Natural killer cell treated with Interleukin-12 subunit alpha and Interleukin-12 subunit beta and Interleukin-15 and Interleukin-18, amount 100 ng/mL, for 72 hours (primary cell): ENCODE data around the gene CCDC32. TPM values are rescaled to one million over a fixed set of nuclear protein-coding genes. Genes with fewer than 3 reads are reported as not detected.

Experiments
- ATAC-seq, 2 donors: fragments of 150-1000 bp; cut with Tn5 transposase in 1 of 2; sonication (Bioruptor Pico), chemical (Tn5 transposase) in 1 of 2; 2 replicates each; pipeline ENCODE4 v1.10.0; 2021
- DNase-seq: peaks from one replicate; pipeline ENCODE4 v3.0.0; 2022; ENCODE audit warnings: low spot score
- H3K27ac Mint-ChIP-seq, 2 donors: 1 replicate in 1 of 2; 2 replicates in 1 of 2; pipeline ENCODE4 v1.8.0; 2022; ENCODE audit warnings: mixed read lengths in 2 of 2, mild to moderate bottlenecking in 1 of 2, moderate library complexity in 1 of 2
- H3K27me3 Mint-ChIP-seq, 2 donors: 1 replicate in 1 of 2; 2 replicates in 1 of 2; pipeline ENCODE4 v1.8.0; 2022; ENCODE audit warnings: mixed read lengths in 2 of 2
- H3K36me3 Mint-ChIP-seq: one replicate; pipeline ENCODE4 v1.8.0; 2022; ENCODE audit warnings: mixed read lengths
- H3K4me1 Mint-ChIP-seq, 2 donors: 1 replicate in 1 of 2; 2 replicates in 1 of 2; pipeline ENCODE4 v1.8.0; 2022; ENCODE audit warnings: low read depth in 2 of 2, mixed read lengths in 2 of 2, mild to moderate bottlenecking in 1 of 2
- H3K4me3 Mint-ChIP-seq: one replicate; pipeline ENCODE4 v1.8.0; 2022; ENCODE audit warnings: mixed read lengths
- H3K9me3 Mint-ChIP-seq: 2 replicates; pipeline ENCODE4 v1.8.0; 2022; ENCODE audit warnings: mixed read lengths
- total RNA-seq, 2 donors: library from RNA; stranded (reverse); gene quantifications; one replicate each; pipeline ENCODE4 v1.2.3, GENCODE V29; 2022

Gene CCDC32
- 10 to 100 TPM; 49.0 to 52.5 TPM for total RNA-seq

GRCh38 chr15:40564591-40565332 lies at the start of gene CCDC32:
Gene CCDC32 (minus strand): TSS chr15:40565042. CDS start chr15:40563015, 2,027 bp downstream.
- peak within 1 kb of the TSS; percentile 97 for H3K4me3 Mint-ChIP-seq

DNA sequence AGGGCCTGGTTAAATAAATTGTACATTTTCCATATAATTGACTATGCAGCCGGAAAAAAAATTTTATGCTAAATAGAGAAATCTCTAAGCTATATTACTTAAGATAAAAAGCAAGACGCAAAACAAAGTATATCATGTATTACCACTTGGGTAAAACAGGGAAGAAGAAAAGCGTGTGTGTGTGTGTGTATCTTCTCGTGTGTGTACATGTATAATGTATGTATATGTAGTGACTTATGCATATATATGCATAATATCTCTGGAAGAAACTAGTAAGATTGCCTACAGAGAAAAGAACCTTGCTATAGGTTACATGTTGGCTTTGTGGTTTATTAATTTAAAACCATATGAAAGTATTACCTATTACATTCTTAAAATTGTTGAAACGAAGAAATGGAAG lies 48.2 kb upstream of the CCDC32 start:
- DNase-seq (no peak), ATAC-seq (no peak)
- H3K4me1 Mint-ChIP-seq: no peaks in the 10 kb centered on the region
- no peak overlapping the region for H3K27ac Mint-ChIP-seq
- no peaks in the 10 kb centered on the region for H3K27me3 Mint-ChIP-seq
- no peaks in the 10 kb centered on the region for H3K9me3 Mint-ChIP-seq
- no peak overlapping the region for H3K4me3 Mint-ChIP-seq
- no peaks in the 10 kb centered on the region for H3K36me3 Mint-ChIP-seq

More at GRCh38 chr15:40564591-40565332, at the start of gene CCDC32:
- Mint-ChIP-seq H3K27me3 (no peaks in the 10 kb centered on the region), H3K9me3 (no peaks in the 10 kb centered on the region), H3K27ac (peak within 1 kb of the TSS; percentile 82 to 95), H3K4me1 (peaks cover 40 to 49% of the 10 kb centered on the region in 2 donors), H3K36me3 (peaks cover 11% of the 10 kb centered on the region)
- peak; percentile 98 for DNase-seq
- peak; percentile 97 to 98 for ATAC-seq

DNA sequence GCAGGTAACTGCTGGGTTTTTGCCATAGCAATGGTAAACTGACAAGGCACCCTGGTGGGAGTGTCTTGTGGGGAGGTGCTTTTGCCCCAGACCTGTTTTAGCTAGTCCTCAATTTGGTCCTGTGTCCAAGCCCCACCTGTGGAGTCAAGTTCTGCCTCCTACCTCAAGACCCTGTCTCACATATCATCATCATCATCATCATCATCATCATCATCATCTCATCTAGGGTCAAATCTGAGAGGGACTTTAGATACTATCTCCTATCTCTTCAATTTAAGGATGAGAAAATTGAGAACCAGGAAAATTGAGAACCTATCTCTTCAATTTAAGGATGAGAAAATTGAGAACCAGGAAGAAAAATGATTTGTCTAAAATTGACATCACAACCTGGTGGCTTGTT lies 39.1 kb upstream of the CCDC32 start:
- no peaks in the 10 kb centered on the region for H3K9me3 Mint-ChIP-seq
- H3K4me1 Mint-ChIP-seq: no peaks in the 10 kb centered on the region
- ATAC-seq (no peak), DNase-seq (no peak)
- no peak overlapping the region for H3K4me3 Mint-ChIP-seq
- H3K27me3 Mint-ChIP-seq: no peaks in the 10 kb centered on the region
- no peak overlapping the region for H3K27ac Mint-ChIP-seq
- no peaks in the 10 kb centered on the region for H3K36me3 Mint-ChIP-seq

GRCh38 chr15:40600956-40601355 lies 36.1 kb upstream of the CCDC32 start:
- no peak overlapping the region for H3K4me3 Mint-ChIP-seq
- DNase-seq: no peak
- H3K9me3 Mint-ChIP-seq: no peaks in the 10 kb centered on the region
- H3K4me1 Mint-ChIP-seq: no peaks in the 10 kb centered on the region
- ATAC-seq: no peak
- no peaks in the 10 kb centered on the region for H3K27me3 Mint-ChIP-seq
- no peak overlapping the region for H3K27ac Mint-ChIP-seq
- H3K36me3 Mint-ChIP-seq: no peaks in the 10 kb centered on the region

GRCh38 chr15:40598672-40599071 lies 33.8 kb upstream of the CCDC32 start:
- Mint-ChIP-seq H3K27me3 (no peaks in the 10 kb centered on the region), H3K36me3 (no peaks in the 10 kb centered on the region), H3K27ac (no peak overlapping the region), H3K4me1 (peaks cover 8 to 10% of the 10 kb centered on the region in 2 donors), H3K4me3 (no peak overlapping the region), H3K9me3 (no peaks in the 10 kb centered on the region)
- no peak for DNase-seq
- no peak for ATAC-seq

- Mint-ChIP-seq H3K4me1 (peaks cover 11 to 16% of the 10 kb centered on the region in 2 donors), H3K4me3 (no peak overlapping the region), H3K9me3 (no peaks in the 10 kb centered on the region), H3K27ac (no peak overlapping the region), H3K36me3 (no peaks in the 10 kb centered on the region), H3K27me3 (no peaks in the 10 kb centered on the region)
- no peak for DNase-seq
- ATAC-seq: no peak
Measured at GRCh38 chr15:40598126-40598525, 33.3 kb upstream of the CCDC32 start.

GRCh38 chr15:40597024-40597423 lies 32.2 kb upstream of the CCDC32 start:
- Mint-ChIP-seq H3K9me3 (no peaks in the 10 kb centered on the region), H3K27ac (no peak overlapping the region), H3K36me3 (no peaks in the 10 kb centered on the region), H3K4me1 (peaks cover 18 to 19% of the 10 kb centered on the region in 2 donors), H3K27me3 (no peaks in the 10 kb centered on the region), H3K4me3 (no peak overlapping the region)
- no peak for ATAC-seq
- no peak for DNase-seq

- Mint-ChIP-seq H3K36me3 (no peaks in the 10 kb centered on the region), H3K4me3 (no peak overlapping the region), H3K27ac (no peak overlapping the region), H3K4me1 (peaks cover 18 to 19% of the 10 kb centered on the region in 2 donors), H3K27me3 (no peaks in the 10 kb centered on the region), H3K9me3 (no peaks in the 10 kb centered on the region)
- no peak for DNase-seq
- no peak for ATAC-seq
Measured at GRCh38 chr15:40595773-40596172, 30.9 kb upstream of the CCDC32 start.

- Mint-ChIP-seq H3K9me3 (no peaks in the 10 kb centered on the region), H3K27ac (peak overlapping the region; percentile 97 to 98), H3K4me1 (peaks cover 21 to 22% of the 10 kb centered on the region in 2 donors), H3K36me3 (no peaks in the 10 kb centered on the region), H3K27me3 (no peaks in the 10 kb centered on the region), H3K4me3 (peak overlapping the region; percentile 97)
- DNase-seq: no peak
- no peak for ATAC-seq
Measured at GRCh38 chr15:40595219-40595618, 30.4 kb upstream of the CCDC32 start.

DNA sequence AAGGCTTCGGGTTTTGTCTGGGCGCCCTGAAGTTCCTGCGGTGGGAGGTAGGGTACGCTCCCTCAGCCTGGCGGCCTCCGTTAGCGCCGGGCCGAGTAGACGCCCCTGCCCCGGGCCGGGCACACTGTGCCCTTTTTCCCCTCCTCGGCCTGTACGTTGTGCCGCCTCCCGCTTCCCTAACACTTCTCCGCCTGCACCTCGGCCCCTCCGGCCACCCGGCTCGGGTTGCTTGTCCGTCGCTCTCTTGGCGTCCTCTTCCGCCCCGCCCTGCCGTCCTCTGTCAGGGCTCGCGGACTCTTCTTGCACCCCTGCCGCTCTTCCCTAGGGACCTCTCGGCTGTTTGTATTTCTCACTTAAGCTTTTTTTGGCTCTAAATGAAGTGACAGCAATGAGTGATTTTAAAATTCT lies 29.6 kb upstream of the CCDC32 start:
- H3K4me1 Mint-ChIP-seq: peaks cover 27 to 28% of the 10 kb centered on the region in 2 donors
- peak; percentile 66 to 74 for ATAC-seq
- H3K4me3 Mint-ChIP-seq: peak overlapping the region; percentile 97
- H3K27me3 Mint-ChIP-seq: no peaks in the 10 kb centered on the region
- DNase-seq: peak; percentile 64
- peak overlapping the region; percentile 97 to 98 for H3K27ac Mint-ChIP-seq
- no peaks in the 10 kb centered on the region for H3K9me3 Mint-ChIP-seq
- H3K36me3 Mint-ChIP-seq: no peaks in the 10 kb centered on the region

DNA sequence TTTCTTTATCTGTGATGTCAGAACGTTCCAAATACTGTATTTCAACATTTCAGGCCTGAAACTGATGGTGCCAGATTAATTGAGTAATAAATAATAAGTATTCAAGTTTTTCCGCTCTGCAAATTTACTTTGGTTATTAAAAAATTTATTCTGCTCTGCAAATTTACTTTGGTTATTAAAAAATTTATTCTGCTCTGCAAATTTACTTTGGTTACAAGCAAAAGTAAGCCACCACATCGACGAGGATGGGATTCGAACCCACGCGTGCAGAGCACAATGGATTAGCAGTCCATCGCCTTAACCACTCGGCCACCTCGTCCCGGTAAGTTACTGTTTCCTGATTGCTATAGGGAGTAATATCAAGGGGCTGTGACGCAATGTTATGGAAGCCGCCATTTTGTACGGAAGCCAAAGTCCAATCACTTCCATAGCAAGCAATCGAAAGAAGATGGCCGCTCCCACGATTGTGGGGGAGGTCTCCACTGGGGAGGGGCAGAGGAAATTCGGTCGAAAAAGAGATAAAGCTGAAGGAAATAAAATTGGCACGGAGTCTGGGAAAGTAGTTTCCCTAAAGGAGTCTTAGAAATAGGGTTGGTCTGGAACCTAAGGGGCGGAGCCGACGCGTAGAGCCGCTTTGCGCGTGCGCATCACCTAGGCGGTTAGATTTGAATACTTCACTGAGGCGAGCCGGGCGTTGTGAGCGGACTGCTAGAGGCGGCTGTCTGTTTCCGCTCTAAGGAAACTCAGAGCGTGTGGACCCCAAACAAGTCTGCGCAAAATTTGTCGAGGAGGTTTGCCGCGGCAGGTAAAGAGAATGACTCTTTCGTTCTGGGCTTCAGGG lies 29.0 kb upstream of the CCDC32 start, which contains the start of gene KNL1:
KNL1 (plus strand) TSS at position 662 of the 841 bp plus-strand sequence. CDS start 8,683 bp downstream, outside the sequence.
- Mint-ChIP-seq H3K36me3 (no peaks in the 10 kb centered on the region), H3K4me3 (peak within 1 kb of the TSS; percentile 97), H3K27me3 (no peaks in the 10 kb centered on the region)

DNA sequence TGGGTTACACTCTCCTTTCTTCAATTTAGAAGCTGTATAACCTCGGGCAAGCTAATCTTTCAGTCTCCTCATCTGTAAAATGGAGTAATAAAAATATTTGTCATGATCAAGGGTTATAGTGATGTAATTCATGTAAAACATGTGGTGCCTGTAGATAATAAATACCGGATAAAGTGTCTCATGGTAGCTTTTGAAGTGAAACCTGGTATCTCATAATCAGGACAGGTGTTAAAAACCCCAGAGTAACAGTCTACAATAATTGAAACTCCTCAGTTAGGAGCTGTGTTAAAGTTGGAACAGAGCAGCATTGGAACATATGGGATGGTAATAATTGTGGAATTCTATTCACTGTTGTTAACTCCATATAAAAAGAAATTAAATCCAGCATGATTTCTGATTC lies 28.3 kb upstream of the CCDC32 start:
- no peak for DNase-seq
- H3K36me3 Mint-ChIP-seq: no peaks in the 10 kb centered on the region
- peaks cover 28 to 29% of the 10 kb centered on the region in 2 donors for H3K4me1 Mint-ChIP-seq
- ATAC-seq: no peak
- no peaks in the 10 kb centered on the region for H3K9me3 Mint-ChIP-seq
- H3K27me3 Mint-ChIP-seq: no peaks in the 10 kb centered on the region
- peak overlapping the region; percentile 21 for H3K4me3 Mint-ChIP-seq
- peak overlapping the region; percentile 97 to 98 for H3K27ac Mint-ChIP-seq

More for the DNA sequence above, 29.0 kb upstream of the CCDC32 start, which contains the start of gene KNL1:
- ATAC-seq: peak; percentile 92 to 93
- Mint-ChIP-seq H3K4me1 (peaks cover 28 to 29% of the 10 kb centered on the region in 2 donors), H3K27ac (peak within 1 kb of the TSS; percentile 97 to 98), H3K9me3 (no peaks in the 10 kb centered on the region)
- DNase-seq: peak; percentile 90

DNA sequence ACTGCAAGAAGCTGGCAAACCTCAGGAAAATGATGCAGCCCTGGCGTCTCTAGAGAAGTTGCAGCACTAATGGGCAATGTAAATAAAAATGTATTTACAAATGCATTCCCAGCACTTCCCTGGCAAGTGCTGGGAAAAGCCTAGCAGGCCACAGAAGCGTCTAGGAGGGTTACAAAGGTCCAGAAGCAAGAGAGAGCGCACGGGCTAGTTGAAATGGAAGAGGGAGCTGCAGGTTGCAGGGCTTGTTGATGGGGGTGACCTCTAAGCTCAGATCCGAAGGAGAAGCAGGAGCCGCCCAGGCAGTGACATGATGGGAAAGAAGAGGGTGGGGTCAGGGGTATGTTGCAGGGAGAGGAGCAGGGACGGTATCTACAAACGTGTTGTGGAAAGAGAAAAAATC lies 26.5 kb upstream of the CCDC32 start:
- H3K9me3 Mint-ChIP-seq: no peaks in the 10 kb centered on the region
- ATAC-seq (no peak), DNase-seq (no peak)
- H3K36me3 Mint-ChIP-seq: no peaks in the 10 kb centered on the region
- no peaks in the 10 kb centered on the region for H3K27me3 Mint-ChIP-seq
- H3K4me3 Mint-ChIP-seq: no peak overlapping the region
- peaks cover 28 to 29% of the 10 kb centered on the region in 2 donors for H3K4me1 Mint-ChIP-seq
- no peak overlapping the region for H3K27ac Mint-ChIP-seq

GRCh38 chr15:40590667-40591050 lies 25.8 kb upstream of the CCDC32 start:
- ATAC-seq (no peak), DNase-seq (no peak)
- Mint-ChIP-seq H3K4me1 (peaks cover 28 to 29% of the 10 kb centered on the region in 2 donors), H3K27me3 (no peaks in the 10 kb centered on the region), H3K9me3 (no peaks in the 10 kb centered on the region), H3K36me3 (no peaks in the 10 kb centered on the region), H3K4me3 (peak overlapping the region; percentile 76), H3K27ac (peak overlapping the region; percentile 15 to 72)
